A673 (cell line): ENCODE data around the gene ABCD3.
"Not testable (repeated sequence)": the region's sequence is repeated elsewhere in the genome, so short reads cannot be mapped to it uniquely, and the experiment has no call there.

Experiments
- CTCF ChIP-seq: fragments of 300-800, 200-600 bp; sonication (generic); conservative IDR thresholded peaks from 2 replicates; pipeline ENCODE4 v1.5.1; 2017; ENCODE audit warnings: low read depth, mild to moderate bottlenecking, antibody characterized with exemption, low read length, moderate library complexity, mixed read lengths
- EZH2 ChIP-seq: fragments of 200-600 bp; sonication (generic); IDR thresholded peaks from 2 replicates; pipeline ENCODE4 v1.6.1; 2017; ENCODE audit warnings: borderline replicate concordance, low read depth, mild to moderate bottlenecking, mixed read lengths, antibody characterized with exemption, low read length; ENCODE audit not compliant: poor library complexity, severe bottlenecking

GRCh38 chr1:94567975-94568607, 149.9 kb downstream of the ABCD3 start:
- TF ChIP-seq CTCF, EZH2: not testable (repeated sequence)
